ENCODE measurements around the gene SIGLEC11. TPM values are rescaled to one million over a fixed set of nuclear protein-coding genes. Genes with fewer than 3 reads are reported as not detected.

SIGLEC11 gene
- total RNA-seq, 4 donors from 2014 or later: 1.2 to 3.2 TPM; not detected in 2

GRCh38 chr19:49981603-49982593 is 20.9 kb upstream of the SIGLEC11 start:
- in situ Hi-C loops (cut with MboI; ENCODE audit: low pct_ligation_motif_present in 1 of 4, low pct_unique_long_range_greater_than_20kb in 1 of 4, low sequenced_read_pairs in 3 of 4): loop anchor here in 3 of 4 donors (5.0 to 10.0 kb wide), 2 partner anchors 45 to 47 kb away; no protein-coding TSS in a partner anchor
- WGBS, 2 donors (ENCODE audit: low coverage in 1 of 2): 86 to 100% methylated on average over 3 to 21 of the region's 21 CpGs
- no peaks in the 10 kb centered on the region for H3K9me3 ChIP-seq
- no peak overlapping the region for H3K4me3 ChIP-seq
- H3K36me3 ChIP-seq: peaks cover 0 to 22% (median 2%) of the 10 kb centered on the region in 4 donors
- DNase-seq: no peak
- TF ChIP-seq POLR2A (IDR thresholded peaks at IDR 0.05): no peak
- TF ChIP-seq CTCF (IDR thresholded peaks at IDR 0.05): no peak
- TF ChIP-seq EP300 (IDR thresholded peaks at IDR 0.05; ENCODE audit: low read depth): no peak
- TF ChIP-seq POLR2AphosphoS5 (IDR thresholded peaks at IDR 0.05): no peak
- intact Hi-C loops (cut with DNase I; ENCODE audit: low total_unique reads): loop anchor here (5.0 kb wide), 1 partner anchor 45 kb away; no protein-coding TSS in a partner anchor
- no peaks in the 10 kb centered on the region for H3K27me3 ChIP-seq
- H3K4me1 ChIP-seq: no peaks in the 10 kb centered on the region
- no peak overlapping the region for H3K27ac ChIP-seq

GRCh38 chr19:49978324-49978723 is 17.4 kb upstream of the SIGLEC11 start:
- in situ Hi-C loops (cut with MboI; ENCODE audit: low pct_ligation_motif_present in 1 of 4, low pct_unique_long_range_greater_than_20kb in 1 of 4, low sequenced_read_pairs in 3 of 4): no loop called here
- no peak for TF ChIP-seq CTCF (IDR thresholded peaks at IDR 0.05)
- no peak for TF ChIP-seq POLR2A (IDR thresholded peaks at IDR 0.05)
- TF ChIP-seq POLR2AphosphoS5 (IDR thresholded peaks at IDR 0.05): no peak
- no peak for TF ChIP-seq EP300 (IDR thresholded peaks at IDR 0.05; ENCODE audit: low read depth)
- Histone ChIP-seq H3K9me3 (no peaks in the 10 kb centered on the region), H3K27me3 (no peaks in the 10 kb centered on the region), H3K4me3 (no peak overlapping the region), H3K27ac (no peak overlapping the region), H3K36me3 (peaks cover 0 to 34% (median 2%) of the 10 kb centered on the region in 4 donors), H3K4me1 (no peaks in the 10 kb centered on the region)
- 62 to 86% methylated on average over 7 to 11 of the region's 11 CpGs for WGBS, 2 donors (ENCODE audit: low coverage in 1 of 2)
- intact Hi-C loops (cut with DNase I; ENCODE audit: low total_unique reads): no loop called here
- DNase-seq: no peak

GRCh38 chr19:49977881-49978280 is 16.9 kb upstream of the SIGLEC11 start:
- H3K36me3 ChIP-seq: peaks cover 0 to 34% (median 2%) of the 10 kb centered on the region in 4 donors
- WGBS, 2 donors (ENCODE audit: low coverage in 1 of 2): 81 to 100% methylated on average over 2 to 18 of the region's 18 CpGs
- TF ChIP-seq POLR2AphosphoS5 (IDR thresholded peaks at IDR 0.05) (no peak), POLR2A (IDR thresholded peaks at IDR 0.05) (no peak), EP300 (IDR thresholded peaks at IDR 0.05; ENCODE audit: low read depth) (no peak)
- H3K27ac ChIP-seq: no peak overlapping the region
- in situ Hi-C loops (cut with MboI; ENCODE audit: low pct_ligation_motif_present in 1 of 4, low pct_unique_long_range_greater_than_20kb in 1 of 4, low sequenced_read_pairs in 3 of 4) (no loop called here), intact Hi-C loops (cut with DNase I; ENCODE audit: low total_unique reads) (no loop called here)
- H3K27me3 ChIP-seq: no peaks in the 10 kb centered on the region
- H3K4me3 ChIP-seq: no peak overlapping the region
- DNase-seq: no peak
- H3K4me1 ChIP-seq: no peaks in the 10 kb centered on the region
- H3K9me3 ChIP-seq: no peaks in the 10 kb centered on the region

GRCh38 chr19:49977076-49977475 is 16.1 kb upstream of the SIGLEC11 start:
- Histone ChIP-seq H3K9me3 (no peaks in the 10 kb centered on the region), H3K36me3 (peaks cover 0 to 34% (median 2%) of the 10 kb centered on the region in 4 donors), H3K27me3 (no peaks in the 10 kb centered on the region), H3K27ac (no peak overlapping the region), H3K4me1 (peaks cover 0 to 3% (median 0%) of the 10 kb centered on the region in 4 donors), H3K4me3 (no peak overlapping the region)
- WGBS, 2 donors (ENCODE audit: low coverage in 1 of 2): 80 to 100% methylated on average over 1 to 13 of the region's 13 CpGs
- intact Hi-C loops (cut with DNase I; ENCODE audit: low total_unique reads): no loop called here
- in situ Hi-C loops (cut with MboI; ENCODE audit: low pct_ligation_motif_present in 1 of 4, low pct_unique_long_range_greater_than_20kb in 1 of 4, low sequenced_read_pairs in 3 of 4): no loop called here
- no peak for TF ChIP-seq EP300 (IDR thresholded peaks at IDR 0.05; ENCODE audit: low read depth)
- TF ChIP-seq CTCF (IDR thresholded peaks at IDR 0.05): no peak
- no peak for TF ChIP-seq POLR2A (IDR thresholded peaks at IDR 0.05)
- TF ChIP-seq POLR2AphosphoS5 (IDR thresholded peaks at IDR 0.05): no peak
- no peak for DNase-seq
